DND-41 (cell line): ENCODE results near the gene SAP25.

Experiments used
- ATAC-seq: fragments of 200-7000 bp; cut with Tn5 transposase; 3 replicates; pipeline ENCODE4 v1.9.1; 2021; ENCODE audit warnings: low read depth; ENCODE audit not compliant: insufficient read depth
- DNase-seq: peaks from one replicate; pipeline ENCODE4 v3.0.0-alpha.2; 2020
- H2AFZ ChIP-seq: 2 replicates; pipeline ENCODE4 v1.6.0; 2012; ENCODE audit warnings: low read depth, low read length
- H3K27ac ChIP-seq: 2 replicates; pipeline ENCODE4 v1.5.1; 2012; ENCODE audit warnings: low read length, inconsistent platforms
- H3K27me3 ChIP-seq: fragments of 200-600 bp; sonication (generic); 2 replicates; pipeline ENCODE4 v1.6.0; 2012; ENCODE audit warnings: low read length, mild to moderate bottlenecking, inconsistent platforms; ENCODE audit not compliant: insufficient read depth, poor library complexity
- H3K36me3 ChIP-seq: 2 replicates; pipeline ENCODE4 v1.5.1; 2012; ENCODE audit warnings: low read length, inconsistent platforms; ENCODE audit not compliant: insufficient read depth
- H3K4me1 ChIP-seq: 2 replicates; pipeline ENCODE4 v1.5.1; 2012; ENCODE audit warnings: mild to moderate bottlenecking, low read length; ENCODE audit not compliant: insufficient read depth
- H3K4me2 ChIP-seq: 2 replicates; pipeline ENCODE4 v1.6.0; 2012; ENCODE audit warnings: mild to moderate bottlenecking, moderate library complexity, low read length, inconsistent platforms; ENCODE audit not compliant: insufficient read depth
- H3K4me3 ChIP-seq, 2 experiments: fragments of 200-600 bp in 1 of 2; shearing (Covaris generic) in 1 of 2; 2 replicates each; pipeline ENCODE4 v1.5.1; 2012 to 2016; ENCODE audit warnings: inconsistent platforms in 2 of 2, low read length in 2 of 2, mild to moderate bottlenecking in 2 of 2, low read depth in 1 of 2, moderate library complexity in 1 of 2
- H3K79me2 ChIP-seq: 2 replicates; pipeline ENCODE4 v1.6.0; 2012; ENCODE audit warnings: low read length, inconsistent platforms; ENCODE audit not compliant: insufficient read depth
- H3K9ac ChIP-seq: 2 replicates; pipeline ENCODE4 v1.6.0; 2012; ENCODE audit warnings: low read depth, mild to moderate bottlenecking, inconsistent platforms, low read length, moderate library complexity
- H3K9me3 ChIP-seq: 2 replicates; pipeline ENCODE4 v1.5.1; 2012; ENCODE audit warnings: low read length, moderate library complexity, mild to moderate bottlenecking, inconsistent platforms; ENCODE audit not compliant: insufficient read depth, severe bottlenecking
- H4K20me1 ChIP-seq: 2 replicates; pipeline ENCODE4 v1.6.0; 2012; ENCODE audit warnings: low read length; ENCODE audit not compliant: insufficient read depth
- CTCF ChIP-seq: IDR thresholded peaks from 2 replicates; pipeline ENCODE4 v1.5.1; 2012; ENCODE audit warnings: borderline replicate concordance, low read length, moderate library complexity, mild to moderate bottlenecking; ENCODE audit not compliant: poor library complexity, severe bottlenecking; ENCODE audit errors: extremely low read depth
- EZH2 ChIP-seq: IDR thresholded peaks from 3 replicates; pipeline ENCODE4 v1.6.1; 2012; ENCODE audit warnings: borderline replicate concordance, low read depth, mild to moderate bottlenecking, moderate library complexity, low read length, inconsistent platforms; ENCODE audit not compliant: severe bottlenecking

SAP25 gene

GRCh38 chr7:100620239-100620638 lies 46.5 kb upstream of the SAP25 start:
- H3K79me2 ChIP-seq = no peaks in the 10 kb centered on the region
- no peaks in the 10 kb centered on the region for H4K20me1 ChIP-seq
- H3K4me1 ChIP-seq = no peaks in the 10 kb centered on the region
- H3K9ac ChIP-seq = no peak overlapping the region
- H3K4me3 ChIP-seq = no peak overlapping the region
- H3K9me3 ChIP-seq = no peaks in the 10 kb centered on the region
- no peak overlapping the region for H3K27ac ChIP-seq
- ATAC-seq (no peak), DNase-seq (no peak)
- no peaks in the 10 kb centered on the region for H3K36me3 ChIP-seq
- no peaks in the 10 kb centered on the region for H3K27me3 ChIP-seq
- no peak overlapping the region for H2AFZ ChIP-seq
- H3K4me2 ChIP-seq = no peak overlapping the region
- TF ChIP-seq EZH2 (no peak), CTCF (no peak)

GRCh38 chr7:100614308-100614861 lies 40.7 kb upstream of the SAP25 start:
- Histone ChIP-seq H3K27me3 (no peaks in the 10 kb centered on the region), H3K9ac (no peak overlapping the region), H3K4me1 (peaks cover 24% of the 10 kb centered on the region), H3K9me3 (no peaks in the 10 kb centered on the region), H2AFZ (no peak overlapping the region), H3K4me2 (no peak overlapping the region), H4K20me1 (no peaks in the 10 kb centered on the region), H3K27ac (no peak overlapping the region), H3K79me2 (peaks cover 5% of the 10 kb centered on the region; the same call in 1 of the 2 replicates), H3K4me3 (no peak overlapping the region), H3K36me3 (no peaks in the 10 kb centered on the region)
- TF ChIP-seq EZH2 (no peak), CTCF (no peak)
- no peak for DNase-seq
- ATAC-seq = no peak

DNA sequence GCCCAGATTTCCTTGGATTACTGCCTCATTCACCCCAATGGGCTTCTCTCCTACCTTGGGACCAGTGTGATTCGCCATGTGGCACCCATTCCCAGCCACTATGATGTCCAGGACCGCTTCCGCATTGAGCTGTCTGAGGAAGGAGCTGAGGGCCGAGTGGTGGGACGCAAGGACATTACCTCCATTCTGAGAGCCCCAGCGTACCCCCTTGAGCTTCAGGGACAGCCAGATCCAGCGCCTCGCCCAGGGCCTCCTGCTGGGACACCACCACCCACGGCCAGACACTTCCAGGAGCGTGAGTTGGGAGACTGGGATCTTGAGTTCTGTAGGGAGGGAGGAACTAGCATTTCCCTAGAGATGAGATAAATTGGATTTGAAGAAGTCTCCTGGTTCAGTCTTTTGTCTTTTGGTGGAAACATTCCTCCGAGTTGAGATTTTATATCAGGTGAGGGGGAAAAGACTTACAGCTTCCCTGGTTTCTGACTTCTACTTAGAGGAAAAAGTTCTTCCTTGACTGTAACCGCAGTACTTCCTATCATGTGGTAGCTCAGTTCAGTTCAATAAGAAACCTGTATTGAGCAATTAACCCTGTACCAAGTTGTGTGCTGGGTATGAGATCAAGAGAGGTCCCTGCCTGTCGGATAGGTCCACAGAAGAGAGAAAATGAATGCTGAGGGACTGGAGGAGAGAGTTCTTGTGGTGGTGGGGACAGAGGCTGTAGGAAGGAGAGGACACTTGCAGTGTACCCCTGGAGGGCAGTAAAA lies 39.9 kb upstream of the SAP25 start:
- Histone ChIP-seq H3K9ac (peak overlapping the region; percentile 89), H3K4me3 (peak overlapping the region in 1 of 2 experiments; percentile 56; a peak in 2 of 4 replicates), H3K9me3 (no peaks in the 10 kb centered on the region), H4K20me1 (no peaks in the 10 kb centered on the region), H2AFZ (no peak overlapping the region), H3K79me2 (peaks cover 5% of the 10 kb centered on the region; the same call in 1 of the 2 replicates), H3K27ac (no peak overlapping the region), H3K27me3 (no peaks in the 10 kb centered on the region), H3K4me2 (peak overlapping the region; percentile 98), H3K4me1 (peaks cover 24% of the 10 kb centered on the region), H3K36me3 (no peaks in the 10 kb centered on the region)
- DNase-seq = no peak
- no peak for ATAC-seq
- TF ChIP-seq CTCF (no peak), EZH2 (no peak)
